AG09309 (cell line): Measurements from ENCODE around the gene ZNF862.

Source experiments
- DNase-seq: peaks from one replicate; pipeline ENCODE4 v3.0.0-alpha.2; 2010; ENCODE audit warnings: low read depth
- H3K4me3 ChIP-seq: 2 replicates; pipeline ENCODE4 v1.5.1; 2011; ENCODE audit warnings: mild to moderate bottlenecking, low read depth, low read length, moderate library complexity; ENCODE audit not compliant: control insufficient read depth
- TF ChIP-seq, protein P1 (sequence below): IDR thresholded peaks from 2 replicates; pipeline ENCODE4 v1.5.1; 2011; ENCODE audit warnings: mild to moderate bottlenecking, low read depth, low read length, inconsistent platforms; ENCODE audit not compliant: insufficient read depth, control insufficient read depth; ENCODE audit errors: missing control alignments

Gene ZNF862

DNA sequence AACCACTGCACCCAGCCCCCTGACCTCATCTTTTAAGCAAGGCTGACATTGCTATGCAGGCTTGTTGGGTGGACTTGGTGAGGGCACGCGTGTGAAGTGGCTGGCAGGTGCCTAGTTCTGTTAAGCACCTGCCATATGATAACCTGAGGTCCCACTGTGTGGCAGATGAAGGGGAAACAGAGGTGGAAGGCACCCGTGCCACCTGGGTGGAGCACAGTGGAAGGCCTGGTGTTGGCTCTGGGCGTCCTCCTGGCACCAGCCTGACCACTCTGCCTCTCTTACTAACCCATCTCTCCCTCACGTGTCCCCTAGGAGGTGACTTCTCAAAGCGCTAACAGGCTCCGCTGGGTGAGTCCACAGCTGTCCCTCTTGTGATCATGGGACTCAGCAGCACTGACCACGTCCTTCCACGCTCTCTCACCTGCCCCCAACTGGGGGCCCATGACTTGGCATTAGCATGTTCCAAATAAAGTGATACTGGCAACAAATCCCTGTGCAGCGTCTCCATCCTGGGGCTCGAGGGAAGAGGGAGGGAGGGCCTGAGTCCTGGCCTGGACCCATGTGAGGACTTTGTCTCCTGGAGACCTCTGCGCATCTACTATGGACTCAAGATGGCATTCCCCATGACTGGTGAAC lies 4.6 kb upstream of the ZNF862 start:
- no peak overlapping the region for H3K4me3 ChIP-seq
- TF ChIP-seq, protein P1, sequence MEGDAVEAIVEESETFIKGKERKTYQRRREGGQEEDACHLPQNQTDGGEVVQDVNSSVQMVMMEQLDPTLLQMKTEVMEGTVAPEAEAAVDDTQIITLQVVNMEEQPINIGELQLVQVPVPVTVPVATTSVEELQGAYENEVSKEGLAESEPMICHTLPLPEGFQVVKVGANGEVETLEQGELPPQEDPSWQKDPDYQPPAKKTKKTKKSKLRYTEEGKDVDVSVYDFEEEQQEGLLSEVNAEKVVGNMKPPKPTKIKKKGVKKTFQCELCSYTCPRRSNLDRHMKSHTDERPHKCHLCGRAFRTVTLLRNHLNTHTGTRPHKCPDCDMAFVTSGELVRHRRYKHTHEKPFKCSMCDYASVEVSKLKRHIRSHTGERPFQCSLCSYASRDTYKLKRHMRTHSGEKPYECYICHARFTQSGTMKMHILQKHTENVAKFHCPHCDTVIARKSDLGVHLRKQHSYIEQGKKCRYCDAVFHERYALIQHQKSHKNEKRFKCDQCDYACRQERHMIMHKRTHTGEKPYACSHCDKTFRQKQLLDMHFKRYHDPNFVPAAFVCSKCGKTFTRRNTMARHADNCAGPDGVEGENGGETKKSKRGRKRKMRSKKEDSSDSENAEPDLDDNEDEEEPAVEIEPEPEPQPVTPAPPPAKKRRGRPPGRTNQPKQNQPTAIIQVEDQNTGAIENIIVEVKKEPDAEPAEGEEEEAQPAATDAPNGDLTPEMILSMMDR, result no peak
- DNase-seq, result no peak

DNA sequence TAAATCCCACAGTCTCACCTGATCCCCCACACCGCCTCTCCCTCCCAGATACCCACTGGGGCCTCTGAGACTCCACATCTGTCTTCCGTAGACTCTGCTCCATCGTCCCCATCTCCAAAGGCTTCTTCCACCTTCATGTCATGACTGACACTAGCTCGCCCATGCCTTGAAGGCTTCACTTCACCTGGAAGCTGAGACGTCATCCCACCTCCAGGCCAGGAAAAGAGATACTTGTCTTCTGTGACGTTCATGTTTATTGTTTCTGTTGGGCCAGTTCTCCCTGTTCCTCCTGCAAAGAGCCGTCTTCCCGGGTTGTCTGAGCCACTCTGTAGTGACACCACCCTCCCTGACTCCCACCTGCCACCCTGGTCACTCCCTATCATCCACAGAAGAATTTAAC lies 3.6 kb upstream of the ZNF862 start:
- no peak overlapping the region for H3K4me3 ChIP-seq
- no peak for DNase-seq
- TF ChIP-seq, protein P1, result no peak

DNA sequence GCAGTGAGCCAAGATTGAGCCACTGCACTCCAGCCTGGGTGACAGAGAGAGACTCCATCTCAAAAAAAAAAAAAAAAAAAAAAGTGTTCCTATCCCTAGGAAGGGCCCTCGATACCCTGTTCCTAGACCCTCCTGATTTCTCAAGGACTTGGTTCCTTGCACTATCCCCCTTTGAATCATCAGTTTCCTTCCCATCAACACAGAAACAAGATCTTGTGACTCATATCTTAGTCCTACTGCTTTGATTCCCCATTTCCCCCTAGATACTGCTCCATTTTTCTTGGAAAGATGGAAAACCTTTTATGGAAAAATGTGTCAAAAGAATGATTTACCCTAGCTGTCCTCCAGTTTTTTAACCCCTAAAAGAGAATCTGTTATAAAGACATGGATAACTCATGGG lies 1.7 kb upstream of the ZNF862 start:
- H3K4me3 ChIP-seq, result no peak overlapping the region
- no peak for DNase-seq
- TF ChIP-seq, protein P1, result no peak

DNA sequence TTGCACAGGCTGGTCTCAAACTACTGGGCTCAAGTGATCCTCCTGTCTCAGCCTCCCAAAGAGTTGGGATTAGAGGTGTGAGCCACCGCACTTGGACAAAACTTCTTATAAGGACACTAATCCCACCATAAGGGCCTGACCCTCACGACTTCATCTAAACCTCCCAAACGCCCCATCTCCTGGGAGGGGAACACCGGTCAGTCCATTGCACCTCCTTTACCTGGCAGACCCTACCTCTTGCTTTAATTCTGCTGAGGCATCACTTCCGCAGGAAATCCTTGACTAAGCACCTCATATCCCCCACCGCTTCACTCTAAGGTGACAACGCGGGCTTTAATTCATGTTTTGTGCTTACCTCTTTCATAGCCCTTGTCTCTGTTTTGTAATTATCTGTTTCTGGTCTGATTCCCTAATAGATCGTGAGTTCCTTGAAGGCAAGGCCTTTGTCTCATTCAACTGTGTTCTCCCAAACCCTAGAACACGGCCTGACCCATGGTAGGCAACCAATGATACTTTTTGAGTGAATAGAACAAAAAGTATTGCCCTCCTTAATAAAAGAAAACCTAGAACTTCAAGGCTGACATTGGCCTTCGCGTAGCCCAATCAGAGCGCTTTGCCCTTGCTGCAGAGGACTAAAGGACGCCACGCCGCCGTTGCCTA lies 481 bp upstream of the ZNF862 start:
- TF ChIP-seq, protein P1, result no peak
- no peak overlapping the region for H3K4me3 ChIP-seq

DNA sequence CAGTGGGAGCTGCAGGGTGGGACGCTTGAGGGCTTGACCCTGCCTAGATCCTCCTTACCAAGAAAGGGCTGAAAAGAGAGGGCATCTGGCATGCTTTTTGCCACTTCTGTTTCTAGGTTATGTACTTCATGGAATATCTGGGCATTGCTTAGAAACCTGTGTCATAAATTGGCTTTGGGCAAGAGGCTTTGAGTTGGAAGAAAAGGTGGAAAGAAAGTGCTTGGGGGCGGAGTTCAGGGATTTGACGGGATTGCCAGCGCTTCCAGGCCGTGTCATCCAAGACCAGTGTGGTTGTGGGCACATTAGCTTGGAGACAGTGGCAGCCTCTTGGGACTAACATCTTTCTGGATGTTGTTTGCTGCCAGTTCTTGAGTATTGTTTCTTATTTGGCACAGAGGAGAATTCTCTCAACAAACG lies 825 bp downstream of the ZNF862 start:
- DNase-seq, result no peak
- TF ChIP-seq, protein P1, result peak; percentile 2

More for the DNA sequence above, 481 bp upstream of the ZNF862 start:
- DNase-seq, result no peak

DNA sequence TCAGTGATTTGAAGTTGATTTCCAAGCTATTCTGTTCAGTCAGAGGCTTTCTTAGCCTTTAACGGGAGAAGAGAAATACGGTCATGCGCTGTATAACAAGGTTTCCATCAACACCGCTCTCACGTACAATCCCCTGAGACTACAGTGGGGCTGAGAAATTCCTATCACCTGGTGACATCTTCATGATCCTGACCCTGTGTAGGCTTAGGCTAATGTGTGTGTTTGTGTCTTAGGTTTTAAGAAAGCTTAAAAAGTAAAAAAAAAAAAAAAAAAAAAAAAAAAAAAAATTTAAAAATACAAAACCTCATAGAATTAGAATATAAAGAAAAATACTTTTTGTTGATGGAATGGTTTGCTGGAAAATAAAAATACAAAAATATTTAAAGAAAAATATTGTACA lies 1.8 kb downstream of the ZNF862 start:
- H3K4me3 ChIP-seq, result no peak overlapping the region
- TF ChIP-seq, protein P1, result no peak
- no peak for DNase-seq

More for the DNA sequence above, 825 bp downstream of the ZNF862 start:
- H3K4me3 ChIP-seq, result peak overlapping the region; percentile 91
